Activated effector memory CD4-positive, alpha-beta T cell treated with Interleukin-2 at 50 U/mL for 16 hours (primary cell): ENCODE measurements around the gene VPS16.

Source experiments
- DNase-seq: peaks from one replicate; pipeline ENCODE4 v3.0.0-alpha.2; 2020

Gene VPS16

DNA sequence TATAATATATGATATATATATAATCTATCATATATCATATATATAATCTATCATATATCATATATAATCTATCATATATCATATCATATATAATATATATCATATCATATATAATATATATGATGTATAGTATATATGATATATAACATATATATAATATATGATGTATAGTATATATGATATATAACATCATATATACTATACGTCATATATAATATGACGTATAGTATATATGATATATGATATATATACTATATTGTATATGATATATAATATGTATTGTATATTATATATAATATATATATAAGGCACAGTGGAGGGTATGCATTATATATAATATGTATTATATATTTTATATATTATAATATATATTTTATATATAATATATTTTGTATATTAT, 69.4 kb downstream of the VPS16 start:
- DNase-seq: no peak

DNA sequence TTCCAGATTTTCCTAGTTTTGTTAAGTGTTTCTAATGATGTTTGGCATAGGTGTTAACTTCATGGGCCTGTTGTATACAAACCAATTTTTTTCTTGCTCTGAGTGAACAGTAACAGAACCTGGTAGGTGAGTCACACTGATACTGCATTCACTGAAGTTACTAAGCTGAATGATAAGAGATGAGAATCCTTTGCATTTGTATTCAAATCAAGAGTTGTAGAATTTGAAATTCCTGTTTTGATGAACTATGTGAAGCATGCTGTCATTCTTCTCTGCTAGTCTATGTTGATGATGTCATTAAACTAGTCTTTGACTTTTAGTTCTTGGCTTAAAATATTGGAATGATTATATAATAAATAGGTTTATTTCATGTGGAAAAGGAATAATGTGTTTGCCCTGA, 70.7 kb downstream of the VPS16 start:
- no peak for DNase-seq

DNA sequence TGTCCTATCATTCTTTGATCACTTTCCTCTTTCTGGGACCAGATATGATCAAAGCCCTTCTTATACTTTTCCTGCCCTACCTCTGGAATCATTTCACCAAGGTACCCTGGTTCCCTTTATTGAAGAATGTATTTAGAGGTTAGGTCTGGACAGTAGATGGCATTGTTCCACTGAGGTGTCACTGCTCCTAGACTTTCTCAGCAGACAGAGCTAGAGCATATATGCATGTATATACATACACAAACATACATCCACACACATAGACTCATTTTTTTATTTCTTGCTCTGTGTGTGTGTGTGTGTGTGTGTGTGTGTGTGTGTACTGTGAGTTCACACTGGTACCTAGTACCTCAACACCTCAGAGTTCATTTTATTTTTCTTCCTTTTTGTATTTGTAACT, 73.6 kb downstream of the VPS16 start:
- no peak for DNase-seq
